ENCODE results near the gene ROBO1. TPM values are rescaled to one million over a fixed set of nuclear protein-coding genes. Genes with fewer than 3 reads are reported as not detected.

Gene ROBO1
- total RNA-seq, 1 donor from 2014 or later, result 0.05 TPM

GRCh38 chr3:79560698-79561097 is 207.1 kb downstream of the ROBO1 start:
- H3K27me3 Mint-ChIP-seq, result no peaks in the 10 kb centered on the region
- no peaks in the 10 kb centered on the region for H3K4me1 Mint-ChIP-seq
- no peak overlapping the region for H3K27ac Mint-ChIP-seq
- intact Hi-C loops (cut with micrococcal nuclease), result no loop called here
- no peaks in the 10 kb centered on the region for H3K36me3 Mint-ChIP-seq (ENCODE audit: low read depth)
- H3K9me3 Mint-ChIP-seq, result no peaks in the 10 kb centered on the region
- no peak for DNase-seq
- H3K4me3 Mint-ChIP-seq, result no peak overlapping the region

GRCh38 chr3:79558943-79559342 is 208.9 kb downstream of the ROBO1 start:
- Mint-ChIP-seq H3K9me3 (no peaks in the 10 kb centered on the region), H3K27ac (no peak overlapping the region), H3K36me3 (ENCODE audit: low read depth) (no peaks in the 10 kb centered on the region), H3K27me3 (no peaks in the 10 kb centered on the region), H3K4me3 (no peak overlapping the region), H3K4me1 (no peaks in the 10 kb centered on the region)
- DNase-seq, result no peak
- intact Hi-C loops (cut with micrococcal nuclease), result no loop called here

GRCh38 chr3:79555655-79556054 is 212.1 kb downstream of the ROBO1 start:
- no peak for DNase-seq
- Mint-ChIP-seq H3K4me1 (no peaks in the 10 kb centered on the region), H3K27me3 (no peaks in the 10 kb centered on the region), H3K9me3 (no peaks in the 10 kb centered on the region), H3K4me3 (no peak overlapping the region), H3K27ac (no peak overlapping the region), H3K36me3 (ENCODE audit: low read depth) (no peaks in the 10 kb centered on the region)
- intact Hi-C loops (cut with micrococcal nuclease), result no loop called here

DNA sequence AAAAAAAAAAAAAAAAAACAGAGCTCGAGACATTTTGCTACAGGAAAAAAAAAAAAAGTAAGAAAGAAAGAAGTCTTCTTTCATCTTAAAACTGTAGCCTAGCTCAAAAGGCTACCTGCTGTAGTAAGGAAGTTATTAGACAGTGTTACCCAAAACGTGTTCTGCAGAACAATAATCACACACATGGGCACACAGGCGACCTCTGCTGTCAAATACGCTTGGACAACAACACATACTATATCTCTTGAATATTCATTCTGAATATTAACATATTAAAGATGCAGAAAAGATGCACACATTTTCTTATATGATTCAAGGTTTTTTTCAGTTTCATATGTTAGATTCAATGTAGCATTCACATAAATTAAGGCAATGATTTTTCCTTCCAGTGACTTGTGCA is 215.8 kb downstream of the ROBO1 start:
- H3K36me3 Mint-ChIP-seq (ENCODE audit: low read depth), result no peaks in the 10 kb centered on the region
- no peak overlapping the region for H3K4me3 Mint-ChIP-seq
- no peak overlapping the region for H3K27ac Mint-ChIP-seq
- H3K4me1 Mint-ChIP-seq, result no peaks in the 10 kb centered on the region
- H3K27me3 Mint-ChIP-seq, result no peaks in the 10 kb centered on the region
- intact Hi-C loops (cut with micrococcal nuclease), result no loop called here
- no peaks in the 10 kb centered on the region for H3K9me3 Mint-ChIP-seq
- DNase-seq, result no peak

GRCh38 chr3:79551321-79551892 is 216.4 kb downstream of the ROBO1 start:
- Mint-ChIP-seq H3K27me3 (no peaks in the 10 kb centered on the region), H3K4me1 (no peaks in the 10 kb centered on the region), H3K27ac (no peak overlapping the region), H3K4me3 (no peak overlapping the region), H3K9me3 (no peaks in the 10 kb centered on the region), H3K36me3 (ENCODE audit: low read depth) (no peaks in the 10 kb centered on the region)
- intact Hi-C loops (cut with micrococcal nuclease), result no loop called here
- DNase-seq, result no peak

- H3K27ac Mint-ChIP-seq, result no peak overlapping the region
- H3K27me3 Mint-ChIP-seq, result no peaks in the 10 kb centered on the region
- no peaks in the 10 kb centered on the region for H3K9me3 Mint-ChIP-seq
- no peaks in the 10 kb centered on the region for H3K4me1 Mint-ChIP-seq
- H3K36me3 Mint-ChIP-seq (ENCODE audit: low read depth), result no peaks in the 10 kb centered on the region
- intact Hi-C loops (cut with micrococcal nuclease), result no loop called here
- no peak for DNase-seq
- H3K4me3 Mint-ChIP-seq, result no peak overlapping the region
Observed at GRCh38 chr3:79543218-79543982, 224.4 kb downstream of the ROBO1 start.

DNA sequence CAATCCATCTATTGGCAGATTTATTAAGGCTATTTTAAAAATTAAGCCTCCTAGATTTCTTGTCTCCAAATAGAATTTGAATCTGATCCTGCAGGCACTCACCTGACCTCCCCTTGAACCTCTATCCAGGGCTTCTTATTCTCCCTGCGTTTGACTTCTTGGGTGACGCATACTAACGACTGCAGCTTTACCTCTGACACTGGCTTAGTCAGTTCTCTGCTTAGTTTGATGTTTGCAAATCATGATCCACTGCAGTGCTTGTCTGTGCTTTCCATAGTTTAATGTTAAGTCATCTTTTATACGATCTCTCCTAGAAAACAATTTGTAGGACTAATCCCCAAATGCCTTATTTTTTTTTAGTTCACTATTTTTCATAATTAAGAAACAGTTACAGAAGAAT is 233.1 kb downstream of the ROBO1 start:
- Mint-ChIP-seq H3K4me1 (no peaks in the 10 kb centered on the region), H3K27ac (no peak overlapping the region), H3K9me3 (no peaks in the 10 kb centered on the region), H3K27me3 (no peaks in the 10 kb centered on the region), H3K36me3 (ENCODE audit: low read depth) (no peaks in the 10 kb centered on the region), H3K4me3 (no peak overlapping the region)
- no peak for DNase-seq
- intact Hi-C loops (cut with micrococcal nuclease), result no loop called here

DNA sequence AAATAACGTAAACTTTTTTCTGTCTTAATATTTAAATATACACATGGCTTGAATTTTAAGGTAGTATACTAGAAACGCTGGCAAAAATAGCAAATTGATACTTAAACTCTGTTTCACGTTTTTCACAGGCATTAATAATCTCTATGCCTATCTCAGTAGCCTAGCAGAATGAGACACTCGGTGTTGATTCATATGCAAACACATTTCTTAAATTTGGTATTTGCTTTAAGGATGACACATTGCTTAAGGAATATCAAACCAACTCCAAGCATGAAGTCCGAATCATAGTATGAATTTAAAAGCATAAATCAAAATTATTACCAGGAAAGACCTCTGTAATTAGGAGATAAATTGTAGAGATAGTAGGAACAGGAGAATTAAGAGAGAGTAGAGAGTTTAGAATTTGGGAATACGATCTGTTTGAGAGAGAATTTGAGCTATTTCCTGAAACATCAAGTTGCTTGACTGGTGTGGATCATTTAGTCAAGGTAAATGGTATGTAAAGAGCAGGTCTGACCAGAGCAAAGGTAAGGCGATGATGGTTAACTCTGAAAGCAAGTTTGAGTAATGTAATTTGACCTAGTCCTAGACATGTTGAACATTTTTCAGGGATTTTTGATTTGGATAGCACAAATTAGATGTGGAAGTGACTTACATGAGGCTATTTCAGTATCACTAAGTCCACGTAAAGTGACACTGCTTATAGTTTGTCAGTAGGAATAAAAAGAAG is 236.1 kb downstream of the ROBO1 start:
- no peaks in the 10 kb centered on the region for H3K4me1 Mint-ChIP-seq
- no peak for DNase-seq
- intact Hi-C loops (cut with micrococcal nuclease), result no loop called here
- no peaks in the 10 kb centered on the region for H3K27me3 Mint-ChIP-seq
- H3K27ac Mint-ChIP-seq, result no peak overlapping the region
- H3K36me3 Mint-ChIP-seq (ENCODE audit: low read depth), result no peaks in the 10 kb centered on the region
- no peaks in the 10 kb centered on the region for H3K9me3 Mint-ChIP-seq
- no peak overlapping the region for H3K4me3 Mint-ChIP-seq

- peak; percentile 52 for DNase-seq
- Mint-ChIP-seq H3K4me1 (no peaks in the 10 kb centered on the region), H3K9me3 (no peaks in the 10 kb centered on the region), H3K27me3 (no peaks in the 10 kb centered on the region), H3K27ac (no peak overlapping the region), H3K36me3 (ENCODE audit: low read depth) (no peaks in the 10 kb centered on the region), H3K4me3 (no peak overlapping the region)
- intact Hi-C loops (cut with micrococcal nuclease), result loop anchor here (5.0 kb wide), 2 partner anchors 326 to 1721 kb away; no protein-coding TSS in a partner anchor
Observed at GRCh38 chr3:79521221-79521848, 246.5 kb downstream of the ROBO1 start.

DNA sequence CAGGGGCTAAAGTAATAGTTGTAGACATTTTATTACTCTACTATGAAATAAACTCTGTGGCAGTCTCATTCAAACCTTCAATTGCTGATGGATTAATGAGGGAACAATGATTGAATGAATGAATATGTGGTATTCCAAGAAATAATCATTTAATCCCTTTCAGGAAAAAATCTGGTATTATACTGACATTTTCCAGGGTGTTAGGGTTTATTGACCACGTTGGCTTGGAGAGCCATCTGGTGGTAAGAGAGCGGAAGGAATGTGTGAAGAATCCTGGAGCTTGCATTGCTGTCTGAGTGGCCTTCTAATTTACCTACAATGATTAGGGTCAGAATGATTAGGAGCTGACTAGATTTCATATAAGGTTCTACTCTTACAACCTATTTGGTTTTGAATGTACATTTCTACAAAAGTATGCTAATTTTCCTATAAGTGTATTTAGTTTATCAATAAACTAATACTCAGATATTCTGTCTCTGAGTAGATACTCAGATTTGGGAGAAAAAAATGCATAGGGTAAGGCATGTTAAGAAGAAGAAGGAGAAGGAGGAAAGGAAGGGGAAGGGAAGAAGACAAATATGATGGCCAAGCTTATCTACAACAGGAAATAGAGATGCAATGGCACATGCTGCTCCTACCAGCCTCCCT is 249.9 kb downstream of the ROBO1 start:
- Mint-ChIP-seq H3K9me3 (no peaks in the 10 kb centered on the region), H3K27me3 (no peaks in the 10 kb centered on the region), H3K27ac (no peak overlapping the region), H3K4me1 (no peaks in the 10 kb centered on the region), H3K36me3 (ENCODE audit: low read depth) (no peaks in the 10 kb centered on the region), H3K4me3 (no peak overlapping the region)
- intact Hi-C loops (cut with micrococcal nuclease), result no loop called here
- DNase-seq, result no peak

DNA sequence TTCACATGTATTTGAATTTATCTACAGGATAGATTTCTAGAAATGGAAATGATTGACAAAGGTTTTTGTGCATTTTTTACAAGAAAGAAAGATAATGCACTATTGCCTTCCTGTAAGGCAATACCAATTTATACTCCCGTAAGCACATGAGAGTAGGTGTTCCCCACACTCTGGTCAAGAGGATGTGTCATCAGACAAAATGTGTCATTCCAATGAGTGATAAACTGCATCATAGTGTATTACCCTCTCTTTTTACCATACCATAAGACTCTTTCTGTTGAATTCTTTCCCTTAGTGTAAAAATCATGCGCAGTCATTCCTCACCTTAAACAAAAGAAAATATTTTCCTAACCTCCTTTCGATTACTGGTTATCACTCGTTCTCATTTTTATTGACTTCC is 251.0 kb downstream of the ROBO1 start:
- Mint-ChIP-seq H3K27ac (no peak overlapping the region), H3K4me3 (no peak overlapping the region), H3K4me1 (no peaks in the 10 kb centered on the region), H3K36me3 (ENCODE audit: low read depth) (no peaks in the 10 kb centered on the region), H3K27me3 (no peaks in the 10 kb centered on the region), H3K9me3 (no peaks in the 10 kb centered on the region)
- DNase-seq, result no peak
- intact Hi-C loops (cut with micrococcal nuclease), result no loop called here

- Mint-ChIP-seq H3K4me3 (no peak overlapping the region), H3K4me1 (no peaks in the 10 kb centered on the region), H3K27me3 (no peaks in the 10 kb centered on the region), H3K36me3 (ENCODE audit: low read depth) (no peaks in the 10 kb centered on the region), H3K9me3 (no peaks in the 10 kb centered on the region), H3K27ac (no peak overlapping the region)
- no peak for DNase-seq
- intact Hi-C loops (cut with micrococcal nuclease), result no loop called here
Observed at GRCh38 chr3:79515072-79515471, 252.7 kb downstream of the ROBO1 start.

DNA sequence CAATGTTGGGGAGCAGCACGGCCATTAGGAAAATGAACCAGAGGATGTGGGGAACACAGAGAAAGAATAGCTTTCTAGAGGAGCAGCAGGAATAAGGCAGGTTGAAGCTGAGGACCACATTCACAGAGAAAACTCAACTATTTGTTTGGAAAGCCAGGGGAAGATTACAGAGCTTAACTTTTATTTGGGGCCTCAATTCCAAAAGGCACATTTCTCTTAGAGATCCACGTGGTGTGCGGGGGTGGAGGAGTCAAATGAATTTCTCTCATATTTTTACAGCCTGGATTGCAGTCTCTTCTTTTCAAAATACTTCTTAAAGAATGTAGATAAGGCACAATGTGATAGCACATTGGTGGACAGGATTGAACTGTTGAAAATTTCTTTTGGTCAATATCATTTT is 253.7 kb downstream of the ROBO1 start:
- no peaks in the 10 kb centered on the region for H3K36me3 Mint-ChIP-seq (ENCODE audit: low read depth)

DNA sequence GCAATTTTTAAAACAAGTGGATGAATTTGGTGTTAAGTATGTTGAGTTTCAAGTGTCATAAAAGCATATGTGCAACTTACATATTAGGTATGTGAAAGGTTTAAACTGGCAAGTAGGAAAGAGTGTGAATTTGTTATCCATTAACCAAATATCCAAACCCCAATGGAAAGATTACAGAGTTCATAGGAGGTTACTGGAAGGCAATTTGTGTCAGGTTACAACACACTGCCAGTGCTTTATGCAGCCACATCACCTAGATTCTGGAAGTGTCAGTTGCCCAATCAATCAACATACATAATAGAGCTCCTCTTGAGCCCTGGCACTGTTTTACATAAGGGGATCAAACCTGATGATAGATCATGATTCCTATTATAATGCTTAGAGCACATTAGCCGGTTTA is 261.0 kb downstream of the ROBO1 start:
- intact Hi-C loops (cut with micrococcal nuclease), result no loop called here
- Mint-ChIP-seq H3K36me3 (ENCODE audit: low read depth) (no peaks in the 10 kb centered on the region), H3K4me1 (no peaks in the 10 kb centered on the region), H3K9me3 (no peaks in the 10 kb centered on the region), H3K4me3 (no peak overlapping the region), H3K27me3 (no peaks in the 10 kb centered on the region), H3K27ac (no peak overlapping the region)
- DNase-seq, result no peak

More for the DNA sequence above, 253.7 kb downstream of the ROBO1 start:
- Mint-ChIP-seq H3K9me3 (no peaks in the 10 kb centered on the region), H3K27me3 (no peaks in the 10 kb centered on the region), H3K27ac (no peak overlapping the region), H3K4me1 (no peaks in the 10 kb centered on the region), H3K4me3 (no peak overlapping the region)
- intact Hi-C loops (cut with micrococcal nuclease), result no loop called here
- DNase-seq, result no peak
